Stimulated activated CD8-positive, alpha-beta memory T cell treated with anti-CD3 and anti-CD28 coated beads, Interleukin-7, amount 100 ng/mL, for 24 hours (primary cell): ENCODE results near the gene WWC2.
"Not testable (repeated sequence)": the region's sequence is repeated elsewhere in the genome, so short reads cannot be mapped to it uniquely, and the experiment has no call there.

Source experiments
- DNase-seq: peaks from one replicate; pipeline ENCODE4 v3.0.0-alpha.2; 2020; ENCODE audit warnings: low read depth

The WWC2 gene

GRCh38 chr4:183100827-183101226, 1.8 kb downstream of the WWC2 start:
- no peak for DNase-seq

GRCh38 chr4:183101956-183102480, 3.0 kb downstream of the WWC2 start:
- DNase-seq: no peak

- no peak for DNase-seq
Measured at GRCh38 chr4:183105092-183105491, 6.0 kb downstream of the WWC2 start.

DNA sequence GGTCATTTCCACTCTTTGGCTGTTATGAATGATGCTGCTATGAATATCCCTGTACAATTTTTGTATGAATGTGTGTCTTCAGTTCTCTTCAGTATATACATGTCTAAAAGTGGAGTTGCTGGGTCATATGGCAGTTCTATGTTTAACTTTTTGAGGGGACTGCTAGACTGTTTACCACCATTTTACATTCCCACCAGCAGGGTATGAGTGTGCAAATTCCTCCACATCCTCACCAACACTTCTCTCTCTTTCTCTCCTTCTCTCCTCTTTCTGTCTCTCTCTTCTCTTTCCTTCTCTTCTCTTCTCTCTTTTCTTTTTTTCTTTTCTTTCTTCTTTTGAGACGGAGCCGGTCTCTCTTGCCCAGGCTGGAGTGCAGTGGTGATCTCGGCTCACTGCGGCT, 7.8 kb downstream of the WWC2 start:
- no peak for DNase-seq

DNA sequence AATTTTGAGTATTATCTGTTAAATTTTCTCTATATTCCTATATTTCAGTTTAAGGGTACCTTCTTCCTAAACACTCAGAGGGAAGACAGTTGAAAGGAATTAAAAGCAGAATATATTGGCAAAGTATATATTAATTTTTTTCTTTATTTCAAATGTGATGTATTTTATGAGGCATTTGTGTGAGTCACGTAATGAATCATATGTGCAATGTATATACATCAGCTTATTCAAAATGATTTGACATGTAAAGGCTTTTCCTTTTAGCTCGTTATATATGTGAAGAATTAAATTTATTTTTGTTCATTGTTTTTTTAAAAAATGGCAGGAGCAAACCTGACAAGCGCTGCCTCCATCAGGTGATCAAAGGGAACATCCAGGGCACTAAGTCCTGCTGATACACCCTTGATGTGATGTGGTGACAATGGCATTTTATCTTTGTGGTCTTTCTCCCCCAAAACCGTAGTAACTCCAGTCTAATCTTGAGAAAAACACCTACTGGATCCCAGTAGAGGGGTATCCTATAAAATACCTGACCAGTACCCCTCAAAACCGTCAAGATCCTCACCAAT, 8.9 kb downstream of the WWC2 start:
- DNase-seq: no peak

DNA sequence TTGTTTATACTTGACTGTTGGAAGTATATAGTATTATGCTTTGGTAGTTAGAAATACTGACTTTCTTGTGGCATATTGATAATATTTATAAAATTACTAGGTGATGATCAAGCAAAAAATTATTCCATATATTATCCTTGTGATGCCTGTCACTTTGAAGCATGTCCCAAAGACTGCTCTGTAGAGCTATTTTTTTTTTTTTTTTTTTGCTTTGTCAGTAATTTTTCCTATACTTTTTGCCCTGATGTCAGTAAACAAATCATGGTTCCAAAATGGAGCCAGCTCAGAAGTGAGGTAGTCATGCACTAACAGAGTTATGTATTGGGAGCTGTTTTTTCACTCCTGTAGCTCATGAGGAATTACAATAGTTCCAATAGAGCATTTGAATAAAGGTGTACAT, 11.2 kb downstream of the WWC2 start:
- no peak for DNase-seq

- no peak for DNase-seq
Measured at GRCh38 chr4:183111452-183111885, 12.4 kb downstream of the WWC2 start.

- no peak for DNase-seq
Measured at GRCh38 chr4:183118141-183118540, 19.1 kb downstream of the WWC2 start.

DNA sequence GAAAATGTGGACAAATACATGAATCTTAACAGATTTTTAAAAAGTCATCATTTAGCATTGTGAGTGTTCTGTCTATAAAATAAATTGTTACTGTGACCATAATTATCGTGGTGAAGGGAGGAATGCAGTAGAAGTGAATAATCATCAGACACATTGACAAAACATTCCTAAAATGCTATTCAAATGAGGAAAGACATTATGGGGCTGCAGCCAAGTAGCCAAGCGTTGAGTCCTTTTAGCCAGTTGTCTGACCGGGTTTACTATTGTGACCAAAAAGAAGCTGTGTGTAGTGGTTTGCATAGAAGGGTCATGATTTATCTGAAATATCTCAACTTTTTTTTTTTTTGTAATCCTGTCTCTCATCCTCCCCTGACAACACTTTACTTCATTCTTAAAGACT, 19.5 kb downstream of the WWC2 start:
- DNase-seq: no peak

GRCh38 chr4:183121660-183122059, 22.6 kb downstream of the WWC2 start:
- DNase-seq: not testable (repeated sequence)

GRCh38 chr4:183124228-183124627, 25.2 kb downstream of the WWC2 start:
- no peak for DNase-seq

- DNase-seq: no peak
Measured at GRCh38 chr4:183124865-183125264, 25.8 kb downstream of the WWC2 start.

- DNase-seq: no peak
Measured at GRCh38 chr4:183129125-183129524, 30.1 kb downstream of the WWC2 start.

GRCh38 chr4:183129675-183130074, 30.6 kb downstream of the WWC2 start:
- no peak for DNase-seq

- DNase-seq: no peak
Measured at GRCh38 chr4:183130328-183131155, 31.5 kb downstream of the WWC2 start.

GRCh38 chr4:183132081-183132480, 33.0 kb downstream of the WWC2 start:
- no peak for DNase-seq

- DNase-seq: no peak
Measured at GRCh38 chr4:183132865-183133264, 33.8 kb downstream of the WWC2 start.

DNA sequence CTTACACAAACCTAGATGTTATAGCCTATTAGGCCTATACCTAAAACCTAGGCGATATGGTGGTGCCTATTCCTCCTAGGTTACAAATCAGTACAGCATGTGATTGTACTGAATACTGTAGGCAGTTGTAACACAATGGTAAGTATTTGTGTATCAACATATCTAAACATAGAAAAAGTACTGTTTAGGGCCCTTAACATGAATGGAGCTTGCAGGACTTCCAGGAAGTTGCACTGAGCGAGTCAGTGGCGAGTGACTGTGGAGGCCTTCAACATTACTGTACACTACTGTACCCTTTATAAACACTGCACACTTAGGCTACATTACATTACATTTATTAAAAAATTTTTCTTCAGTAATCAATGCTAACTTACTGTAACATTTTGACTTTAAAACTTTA, 37.8 kb downstream of the WWC2 start:
- DNase-seq: no peak

DNA sequence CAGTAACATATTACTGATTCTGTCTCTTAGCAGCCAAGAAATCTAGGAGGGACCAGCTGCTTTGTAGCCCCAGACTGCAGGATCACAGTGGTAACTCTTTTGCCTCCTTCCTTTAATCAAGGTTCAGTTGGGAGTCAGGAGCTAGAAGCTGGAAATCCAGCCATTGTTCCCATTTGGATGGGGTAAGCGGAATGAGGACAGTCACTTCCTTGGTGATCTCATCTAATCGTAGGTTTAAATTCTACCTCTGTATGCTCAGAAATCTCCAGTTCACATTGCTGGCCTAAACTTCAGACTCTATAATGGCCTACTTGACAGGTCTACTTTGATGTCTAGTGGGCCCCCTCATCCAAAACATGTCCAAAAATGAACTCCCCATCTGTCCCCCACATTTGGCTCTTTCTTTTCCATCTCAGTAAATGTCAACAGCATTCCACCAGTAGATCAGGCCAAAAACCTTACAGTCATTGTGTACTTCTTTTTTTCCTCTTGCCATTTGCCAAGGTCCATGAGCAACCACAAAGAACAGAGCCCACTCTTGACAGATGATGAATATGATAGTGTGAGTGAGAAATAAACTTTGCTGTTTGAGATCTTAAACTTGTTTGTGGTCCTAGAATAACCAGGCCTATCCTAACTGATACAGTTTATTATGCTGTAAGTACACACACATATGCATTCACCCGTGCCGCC, 40.1 kb downstream of the WWC2 start:
- DNase-seq: no peak

- no peak for DNase-seq
Measured at GRCh38 chr4:183139972-183140570, 41.0 kb downstream of the WWC2 start.

DNA sequence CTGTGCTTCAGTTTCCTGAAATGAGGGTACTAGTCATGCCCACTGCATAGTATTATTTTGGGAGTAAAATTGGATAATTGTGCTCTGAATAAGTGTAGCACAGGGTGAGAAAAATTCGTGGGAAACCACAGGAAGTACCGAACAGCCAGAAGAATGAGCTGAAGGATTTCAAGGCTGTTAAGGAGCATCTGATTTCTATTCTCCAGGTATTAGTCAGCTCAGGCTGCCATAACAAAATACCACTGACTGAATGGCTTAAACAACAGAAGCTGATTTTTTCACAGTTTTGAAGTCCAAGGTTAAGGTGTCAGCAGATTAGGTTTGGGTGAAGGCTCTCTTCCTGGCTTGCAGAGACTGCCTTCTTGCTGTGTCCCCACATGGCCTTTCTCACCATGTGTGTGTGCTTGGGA, 41.9 kb downstream of the WWC2 start:
- no peak for DNase-seq

DNA sequence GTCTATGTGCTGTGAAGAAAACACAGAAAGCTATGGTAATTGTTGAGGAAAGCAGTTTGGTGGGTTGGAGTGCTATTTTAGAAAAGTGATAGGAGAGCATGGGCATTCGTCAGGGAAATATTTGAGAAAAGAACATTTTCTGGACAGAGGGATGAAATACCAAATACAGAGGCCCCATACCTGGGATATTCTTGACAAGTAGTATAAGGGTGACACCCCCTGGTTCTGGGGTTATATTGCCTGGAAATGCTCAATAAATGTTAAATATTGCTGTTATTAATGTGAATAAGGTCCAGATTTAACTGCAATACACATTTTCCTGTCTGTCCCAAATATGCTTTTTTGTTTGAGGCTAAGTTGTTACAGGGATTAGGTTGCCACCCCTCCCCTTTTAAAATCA, 42.9 kb downstream of the WWC2 start:
- DNase-seq: no peak
